Subcutaneous abdominal adipose tissue (tissue), 5 donors: ENCODE measurements around the gene GSTCD.
"Not testable (repeated sequence)": the region's sequence is repeated elsewhere in the genome, so short reads cannot be mapped to it uniquely, and the experiment has no call there.

ENCODE experiments used
- H3K27ac ChIP-seq: one replicate; pipeline ENCODE4 v1.7.0; 2013; ENCODE audit warnings: low read depth, mild to moderate bottlenecking, inconsistent platforms, low read length, moderate library complexity
- H3K27me3 ChIP-seq, 5 donors: one replicate each; pipeline ENCODE4 v1.7.0; 2013; ENCODE audit warnings: low read length in 5 of 5, inconsistent platforms in 1 of 5; ENCODE audit not compliant: control insufficient read depth in 5 of 5, insufficient read depth in 4 of 5
- H3K36me3 ChIP-seq, 5 donors: one replicate each; pipeline ENCODE4 v1.7.0; 2013; ENCODE audit warnings: low read length in 5 of 5; ENCODE audit not compliant: control insufficient read depth in 5 of 5, insufficient read depth in 5 of 5
- H3K4me1 ChIP-seq, 5 donors: one replicate each; pipeline ENCODE4 v1.7.0; 2013; ENCODE audit warnings: low read length in 5 of 5, mild to moderate bottlenecking in 3 of 5, moderate library complexity in 1 of 5; ENCODE audit not compliant: control insufficient read depth in 5 of 5, insufficient read depth in 5 of 5
- H3K4me3 ChIP-seq, 5 donors: one replicate each; pipeline ENCODE4 v1.7.0; 2013; ENCODE audit warnings: low read length in 5 of 5, low read depth in 1 of 5
- H3K9ac ChIP-seq, 5 donors: one replicate each; pipeline ENCODE4 v1.7.0; 2013; ENCODE audit warnings: low read length in 5 of 5, mild to moderate bottlenecking in 4 of 5, moderate library complexity in 3 of 5
- H3K9me3 ChIP-seq, 5 donors: one replicate each; pipeline ENCODE4 v1.7.0; 2013; ENCODE audit warnings: low read length in 5 of 5; ENCODE audit not compliant: control insufficient read depth in 5 of 5
- donor health status: healthy.
- donor health status: healthy.
- donor health status: healthy.
- donor health status: healthy.
- donor health status: healthy.

GSTCD gene

GRCh38 chr4:105683038-105683437, 25.5 kb upstream of the GSTCD start:
- H3K4me1 ChIP-seq = peaks cover 0 to 5% (median 0%) of the 10 kb centered on the region in 5 donors

DNA sequence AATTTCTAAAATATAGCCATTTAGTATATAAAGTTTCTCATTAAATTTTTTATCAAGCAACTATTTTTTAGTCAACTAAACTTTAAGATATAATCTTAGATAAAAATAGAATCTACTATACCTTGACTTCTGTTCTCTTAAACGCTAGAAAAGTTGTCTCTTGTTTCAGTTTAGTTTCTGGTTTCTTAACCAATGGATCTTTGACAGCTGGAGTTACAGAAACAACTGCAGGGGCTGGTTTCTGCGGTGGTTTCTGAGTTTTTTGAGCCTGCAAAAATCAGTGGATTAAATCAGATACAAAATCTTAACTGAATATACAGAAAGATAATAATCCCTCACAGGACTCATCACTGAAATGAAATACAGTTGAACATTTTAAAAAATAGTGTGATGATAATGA, 22.0 kb upstream of the GSTCD start:
- Histone ChIP-seq H3K9me3 (no peaks in the 10 kb centered on the region), H3K36me3 (peaks cover 33 to 59% (median 51%) of the 10 kb centered on the region in 5 donors), H3K4me3 (no peak overlapping the region), H3K4me1 (no peaks in the 10 kb centered on the region), H3K27me3 (no peaks in the 10 kb centered on the region), H3K9ac (no peak overlapping the region), H3K27ac (no peak overlapping the region)

More at GRCh38 chr4:105683038-105683437, 25.5 kb upstream of the GSTCD start:
- no peaks in the 10 kb centered on the region for H3K27me3 ChIP-seq
- H3K9me3 ChIP-seq = no peaks in the 10 kb centered on the region
- no peak overlapping the region for H3K9ac ChIP-seq
- H3K36me3 ChIP-seq = peaks cover 16 to 36% (median 30%) of the 10 kb centered on the region in 5 donors
- H3K27ac ChIP-seq = no peak overlapping the region
- H3K4me3 ChIP-seq = no peak overlapping the region

DNA sequence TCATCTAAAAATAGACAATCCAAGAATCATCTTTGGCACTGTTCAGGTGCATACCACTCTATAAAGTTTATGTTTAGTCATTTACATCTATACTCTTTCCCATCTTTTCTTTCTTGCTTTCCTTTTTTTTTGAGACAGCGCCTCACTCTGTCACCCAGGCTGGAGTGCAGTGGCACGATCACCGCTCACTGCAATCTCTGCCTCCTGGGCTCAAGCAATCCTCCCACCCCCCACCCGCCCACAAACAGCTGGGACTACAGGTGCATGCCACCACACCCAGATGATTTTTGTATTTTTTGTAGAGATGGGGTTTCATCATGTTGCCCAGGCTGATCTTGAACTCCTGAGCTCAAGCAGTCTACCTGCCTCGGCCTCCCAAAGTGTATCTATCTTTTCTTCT, 13.8 kb upstream of the GSTCD start:
- not testable (repeated sequence) for H3K4me1 ChIP-seq, H3K27me3 ChIP-seq, H3K4me3 ChIP-seq, H3K27ac ChIP-seq, H3K9ac ChIP-seq, H3K9me3 ChIP-seq
- peaks cover 17 to 54% (median 50%) of the 10 kb centered on the region in 5 donors for H3K36me3 ChIP-seq

DNA sequence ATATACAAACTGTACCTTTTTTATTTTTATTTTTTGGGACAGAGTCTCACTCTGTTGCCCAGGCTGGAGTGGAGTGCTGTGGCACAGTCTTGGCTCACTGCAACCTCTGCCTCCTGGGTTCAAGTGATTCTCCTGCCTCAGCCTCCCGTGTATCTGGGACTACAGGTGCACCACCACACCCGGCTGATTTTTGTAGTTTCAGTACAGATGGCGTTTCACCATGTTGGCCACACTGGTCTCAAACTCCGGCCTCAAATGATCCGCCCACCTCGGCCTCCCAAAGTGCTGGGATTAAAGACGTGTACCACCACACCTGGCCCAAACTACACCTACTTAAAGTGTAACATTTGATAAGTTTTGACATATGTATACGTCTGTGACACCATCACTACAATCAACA, 12.8 kb upstream of the GSTCD start:
- not testable (repeated sequence) for H3K4me1 ChIP-seq, H3K9ac ChIP-seq, H3K4me3 ChIP-seq, H3K9me3 ChIP-seq, H3K27ac ChIP-seq, H3K27me3 ChIP-seq
- peaks cover 17 to 47% (median 44%) of the 10 kb centered on the region in 5 donors for H3K36me3 ChIP-seq

- no peaks in the 10 kb centered on the region for H3K9me3 ChIP-seq
- no peak overlapping the region for H3K9ac ChIP-seq
- no peaks in the 10 kb centered on the region for H3K4me1 ChIP-seq
- H3K27ac ChIP-seq = no peak overlapping the region
- H3K4me3 ChIP-seq = no peak overlapping the region
- peaks cover 3 to 33% (median 28%) of the 10 kb centered on the region in 5 donors for H3K36me3 ChIP-seq
- no peaks in the 10 kb centered on the region for H3K27me3 ChIP-seq
Observed at GRCh38 chr4:105698607-105699006, 10.0 kb upstream of the GSTCD start.

- Histone ChIP-seq H3K4me1 (peaks cover 4 to 27% (median 19%) of the 10 kb centered on the region in 5 donors), H3K9me3 (no peaks in the 10 kb centered on the region), H3K9ac (peak overlapping the region; percentile 87 to 100 (median 96)), H3K36me3 (peaks cover 0 to 7% (median 0%) of the 10 kb centered on the region in 5 donors), H3K27ac (peak overlapping the region; percentile 91), H3K27me3 (no peaks in the 10 kb centered on the region), H3K4me3 (peak overlapping the region; percentile 90 to 99 (median 97))
Observed at GRCh38 chr4:105707782-105708180, 803 bp upstream of the GSTCD start.

GRCh38 chr4:105709081-105709450, 482 bp downstream of the GSTCD start:
- no peaks in the 10 kb centered on the region for H3K9me3 ChIP-seq
- H3K27me3 ChIP-seq = no peaks in the 10 kb centered on the region
- H3K4me3 ChIP-seq = peak overlapping the region; percentile 90 to 98 (median 97)
- peak overlapping the region; percentile 87 to 100 (median 96) for H3K9ac ChIP-seq
- peak overlapping the region; percentile 91 for H3K27ac ChIP-seq
- H3K4me1 ChIP-seq = peaks cover 4 to 27% (median 19%) of the 10 kb centered on the region in 5 donors
- H3K36me3 ChIP-seq = no peaks in the 10 kb centered on the region

GRCh38 chr4:105710012-105710600, 1.5 kb downstream of the GSTCD start:
- H3K27me3 ChIP-seq = no peaks in the 10 kb centered on the region
- H3K4me3 ChIP-seq = no peak overlapping the region
- no peaks in the 10 kb centered on the region for H3K9me3 ChIP-seq
- no peaks in the 10 kb centered on the region for H3K36me3 ChIP-seq
- no peak overlapping the region for H3K9ac ChIP-seq
- H3K27ac ChIP-seq = no peak overlapping the region
- peaks cover 4 to 31% (median 19%) of the 10 kb centered on the region in 5 donors for H3K4me1 ChIP-seq

DNA sequence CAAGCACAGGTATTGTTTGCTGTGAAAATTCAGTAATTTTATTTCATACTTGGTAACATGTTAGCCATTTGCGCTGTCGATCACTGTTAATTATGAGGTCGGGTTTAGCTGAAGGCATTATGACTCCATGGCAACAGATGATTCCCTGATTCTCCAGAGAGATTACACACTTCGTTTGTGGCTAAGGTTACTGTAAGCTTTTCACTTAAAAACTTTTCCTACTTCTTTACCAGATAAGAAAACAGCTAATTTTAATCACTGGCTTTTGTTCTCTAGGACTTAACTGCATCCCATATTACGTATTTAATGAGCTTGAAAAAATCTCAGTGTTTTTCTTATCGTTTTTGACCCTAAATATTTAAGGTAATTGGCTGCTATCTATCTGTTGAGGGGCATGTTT, 2.1 kb downstream of the GSTCD start:
- no peak overlapping the region for H3K9ac ChIP-seq
- H3K4me1 ChIP-seq = peaks cover 4 to 31% (median 19%) of the 10 kb centered on the region in 5 donors
- H3K27ac ChIP-seq = no peak overlapping the region
- H3K9me3 ChIP-seq = no peaks in the 10 kb centered on the region
- H3K36me3 ChIP-seq = no peaks in the 10 kb centered on the region
- H3K4me3 ChIP-seq = no peak overlapping the region
- H3K27me3 ChIP-seq = no peaks in the 10 kb centered on the region

GRCh38 chr4:105712766-105713165, 4.2 kb downstream of the GSTCD start:
- H3K9ac ChIP-seq = no peak overlapping the region
- H3K36me3 ChIP-seq = no peaks in the 10 kb centered on the region
- no peak overlapping the region for H3K27ac ChIP-seq
- no peaks in the 10 kb centered on the region for H3K27me3 ChIP-seq
- no peak overlapping the region for H3K4me3 ChIP-seq
- no peaks in the 10 kb centered on the region for H3K9me3 ChIP-seq
- H3K4me1 ChIP-seq = peaks cover 4 to 21% (median 11%) of the 10 kb centered on the region in 5 donors
